ENCODE data around the gene SARS1.

DNA sequence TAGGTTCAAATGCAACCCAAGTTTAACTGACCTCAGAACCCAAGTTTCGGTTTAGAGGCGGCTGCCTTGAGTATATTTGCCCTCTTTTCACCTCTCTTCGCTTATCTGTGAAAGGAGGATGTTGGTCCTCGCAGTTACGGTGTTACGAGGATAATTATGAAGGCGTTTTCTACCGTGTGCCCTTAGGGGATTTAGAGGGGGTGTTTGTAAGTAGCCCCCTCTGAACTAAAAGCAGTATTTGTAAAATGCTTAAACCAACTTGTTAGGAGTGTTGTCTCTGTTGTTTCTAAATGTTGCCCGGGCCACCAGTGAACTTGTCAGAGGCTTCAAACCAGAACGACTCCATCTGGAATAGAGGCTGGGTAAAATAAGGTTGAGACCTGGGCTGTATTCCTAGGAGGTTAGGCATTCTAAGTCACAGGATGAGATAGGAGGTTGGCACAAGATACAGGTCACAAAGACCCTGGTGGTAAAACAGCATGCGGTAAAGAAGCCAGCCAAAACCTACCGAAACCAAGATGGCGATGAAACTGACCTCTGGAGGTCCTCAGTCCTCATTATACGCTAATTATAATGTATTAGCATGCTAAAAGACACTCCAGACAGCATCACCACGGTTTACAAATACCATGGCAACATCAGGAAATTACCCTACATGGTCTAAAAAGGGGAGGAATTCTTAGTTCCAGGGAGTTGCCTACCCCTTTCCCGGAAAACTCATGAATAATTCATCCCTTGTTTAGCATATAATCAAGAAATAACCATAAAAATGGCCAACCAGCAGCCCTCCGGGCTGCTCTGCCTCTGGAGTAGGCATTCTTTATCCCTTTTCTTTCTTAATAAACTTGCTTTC, 70.3 kb downstream of the SARS1 start:
- TF ChIP-seq, protein P1, sequence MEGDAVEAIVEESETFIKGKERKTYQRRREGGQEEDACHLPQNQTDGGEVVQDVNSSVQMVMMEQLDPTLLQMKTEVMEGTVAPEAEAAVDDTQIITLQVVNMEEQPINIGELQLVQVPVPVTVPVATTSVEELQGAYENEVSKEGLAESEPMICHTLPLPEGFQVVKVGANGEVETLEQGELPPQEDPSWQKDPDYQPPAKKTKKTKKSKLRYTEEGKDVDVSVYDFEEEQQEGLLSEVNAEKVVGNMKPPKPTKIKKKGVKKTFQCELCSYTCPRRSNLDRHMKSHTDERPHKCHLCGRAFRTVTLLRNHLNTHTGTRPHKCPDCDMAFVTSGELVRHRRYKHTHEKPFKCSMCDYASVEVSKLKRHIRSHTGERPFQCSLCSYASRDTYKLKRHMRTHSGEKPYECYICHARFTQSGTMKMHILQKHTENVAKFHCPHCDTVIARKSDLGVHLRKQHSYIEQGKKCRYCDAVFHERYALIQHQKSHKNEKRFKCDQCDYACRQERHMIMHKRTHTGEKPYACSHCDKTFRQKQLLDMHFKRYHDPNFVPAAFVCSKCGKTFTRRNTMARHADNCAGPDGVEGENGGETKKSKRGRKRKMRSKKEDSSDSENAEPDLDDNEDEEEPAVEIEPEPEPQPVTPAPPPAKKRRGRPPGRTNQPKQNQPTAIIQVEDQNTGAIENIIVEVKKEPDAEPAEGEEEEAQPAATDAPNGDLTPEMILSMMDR (IDR thresholded peaks at IDR 0.05), result no peak
- TF ChIP-seq POLR2A (IDR thresholded peaks at IDR 0.05) (no peak), EP300 (IDR thresholded peaks at IDR 0.05) (no peak)

Data from tibial nerve (tissue), 4 donors.